A549 (cell line): ENCODE measurements around the gene ADAM8.

Experiments used
- CBX2 ChIP-seq: fragments of 200-600 bp; sonication (generic); IDR thresholded peaks from 2 replicates; pipeline ENCODE4 v1.6.1; 2016; ENCODE audit warnings: low read depth, mild to moderate bottlenecking, borderline replicate concordance
- CTCF ChIP-seq: fragments of >200 bp; sonication (Bioruptor Twin); formaldehyde crosslinking; IDR thresholded peaks from 3 replicates; pipeline ENCODE4 v1.5.1; 2016
- E2F6 ChIP-seq: IDR thresholded peaks from 2 replicates; pipeline ENCODE4 v1.6.1; 2012; ENCODE audit warnings: low read depth, borderline replicate concordance
- ESRRA ChIP-seq: fragments of 150-350 bp; IDR thresholded peaks from 2 replicates; pipeline ENCODE4 v1.6.1; 2014; ENCODE audit warnings: mild to moderate bottlenecking, low read length, borderline replicate concordance
- HES2 ChIP-seq: fragments of >200 bp; sonication (Bioruptor Twin); formaldehyde crosslinking; IDR thresholded peaks from 2 replicates; pipeline ENCODE4 v1.6.1; 2016
- HMGXB4 ChIP-seq: fragments of 250-450 bp; sonication (Bioruptor Pico); IDR thresholded peaks from 2 replicates; pipeline ENCODE4 v1.5.0; 2021; ENCODE audit warnings: mild to moderate bottlenecking, moderate library complexity, borderline replicate concordance
- MAX ChIP-seq: IDR thresholded peaks from 2 replicates; pipeline ENCODE4 v1.6.1; 2012
- RCOR1 ChIP-seq: fragments of 150-350 bp; IDR thresholded peaks from 2 replicates; pipeline ENCODE4 v1.6.1; 2014; ENCODE audit warnings: antibody characterized with exemption, low read length, low read depth
- REST ChIP-seq: fragments of 200-600 bp; sonication (generic); IDR thresholded peaks from 2 replicates; pipeline ENCODE4 v1.6.1; 2016; ENCODE audit warnings: antibody characterized with exemption, mild to moderate bottlenecking, moderate library complexity
- SMC3 ChIP-seq: fragments of >200 bp; sonication (Bioruptor Twin); formaldehyde crosslinking; IDR thresholded peaks from 3 replicates; pipeline ENCODE4 v1.6.1; 2018; ENCODE audit warnings: inconsistent platforms

- TF ChIP-seq CTCF, result no peak
- no peak for TF ChIP-seq E2F6
- TF ChIP-seq MAX, result no peak
- no peak for TF ChIP-seq HES2
- no peak for TF ChIP-seq CBX2
- no peak for TF ChIP-seq SMC3
- no peak for TF ChIP-seq ESRRA
- no peak for TF ChIP-seq REST
- no peak for TF ChIP-seq HMGXB4 (CRISPR knock-in tag)
- TF ChIP-seq RCOR1, result no peak
These were observed 17.1 kb downstream of the ADAM8 start for GRCh38 chr10:133259602-133259989.
